ENCODE results near the gene OTX2.
A peak's percentile ranks its signal among the peaks of the same experiment; 100 is the strongest.

The OTX2 gene

DNA sequence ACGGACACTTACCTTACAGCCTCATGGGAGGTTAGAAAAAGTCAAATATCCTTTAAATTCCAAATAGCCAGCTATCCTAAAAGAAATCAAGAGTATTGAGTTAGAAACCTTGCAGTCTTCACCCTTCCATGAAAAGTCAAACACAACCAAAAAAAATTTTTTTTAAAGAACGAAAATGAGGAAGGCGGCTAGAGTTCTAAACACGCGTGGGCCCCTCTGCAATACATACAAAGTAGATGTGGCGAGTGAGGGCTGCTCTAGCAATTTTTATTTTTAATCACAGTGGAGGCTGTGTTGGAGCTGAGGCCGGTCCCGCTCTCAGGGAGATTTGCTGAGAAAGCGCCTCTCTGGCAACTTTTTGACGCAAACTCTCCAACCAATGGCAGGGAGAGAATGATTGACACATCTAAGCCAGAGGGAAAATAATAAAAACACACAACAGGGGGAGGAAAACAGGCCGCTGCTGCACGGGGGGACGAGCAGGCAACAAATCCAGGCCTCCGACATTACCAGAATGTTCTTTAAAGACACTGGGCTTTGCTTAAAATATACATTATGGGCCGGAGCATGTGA, at the start of gene OTX2:
TSS of gene OTX2 (minus strand) at position 333 of the 573 bp plus-strand sequence. CDS start 5,023 bp downstream, outside the sequence.
- DNase-seq, result peak in 1 of 58 donors; percentile 7

DNA sequence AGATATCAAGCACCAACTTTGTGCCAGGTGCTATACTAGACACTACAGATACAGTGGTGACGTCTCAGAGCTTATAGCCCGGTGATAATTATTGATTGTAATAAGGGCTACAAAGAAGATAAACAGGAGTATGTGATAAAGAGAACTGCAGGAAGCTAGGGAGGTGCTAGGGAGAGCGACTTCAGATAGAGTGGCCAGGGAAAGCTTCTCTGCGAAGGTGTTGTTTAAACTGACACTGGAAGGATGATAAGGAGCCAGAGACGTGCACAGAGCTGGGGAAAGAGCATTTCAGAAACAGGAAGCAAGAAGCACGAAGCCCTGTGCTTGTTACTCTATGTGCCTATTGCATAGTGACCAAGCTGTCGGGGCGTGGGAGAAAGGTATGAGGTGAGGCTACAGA, 48.1 kb upstream of the OTX2 start:
- DNase-seq, result no peak

DNA sequence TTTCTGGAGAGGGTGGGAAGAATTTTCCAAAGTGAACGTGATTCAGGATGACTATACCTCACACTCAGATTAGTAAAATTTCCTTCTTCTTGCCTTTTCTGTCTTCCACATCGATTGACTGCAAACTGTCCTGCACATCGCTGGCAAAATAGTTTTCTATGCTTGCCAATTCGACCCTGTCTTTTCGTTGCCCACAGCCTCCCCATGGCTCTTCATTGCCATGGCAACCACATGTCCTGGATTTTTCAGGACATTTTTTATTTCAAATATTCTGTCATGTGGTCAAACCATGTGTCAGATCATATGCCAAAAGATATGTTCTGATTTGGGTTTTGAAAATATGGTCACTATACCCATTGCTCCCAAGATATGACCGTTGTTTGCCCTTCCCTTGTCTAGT, 46.9 kb upstream of the OTX2 start:
- no peak for DNase-seq

DNA sequence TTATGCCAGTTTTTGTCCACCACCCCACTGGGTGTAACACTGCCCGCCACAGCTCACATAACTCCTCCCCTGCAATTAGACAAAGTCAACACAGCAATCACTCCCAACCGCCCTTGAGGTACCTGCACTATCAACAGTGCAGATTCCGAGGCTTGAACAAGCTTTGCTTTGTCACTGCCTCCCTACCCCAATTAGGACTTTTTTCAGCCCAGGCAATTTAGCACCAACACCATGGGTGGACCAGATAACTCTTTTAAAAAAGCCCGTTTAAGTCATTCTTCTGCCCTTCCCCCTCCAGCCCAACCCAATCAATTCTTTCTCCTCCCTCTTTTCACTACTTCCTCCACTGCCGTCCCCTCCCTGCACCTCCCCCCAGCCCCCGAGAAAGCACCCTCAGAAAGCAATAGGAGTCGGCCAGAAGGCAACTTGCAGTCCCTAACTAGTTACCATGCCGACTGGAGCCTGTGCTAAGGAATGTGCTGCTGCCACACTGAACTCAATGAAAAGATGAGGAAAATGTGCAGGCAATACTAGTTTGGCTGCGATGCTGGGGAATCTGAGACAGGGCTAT, 45.7 kb upstream of the OTX2 start:
- DNase-seq, result peak in 28 of 58 donors; percentile 2 to 44 (median 12)

DNA sequence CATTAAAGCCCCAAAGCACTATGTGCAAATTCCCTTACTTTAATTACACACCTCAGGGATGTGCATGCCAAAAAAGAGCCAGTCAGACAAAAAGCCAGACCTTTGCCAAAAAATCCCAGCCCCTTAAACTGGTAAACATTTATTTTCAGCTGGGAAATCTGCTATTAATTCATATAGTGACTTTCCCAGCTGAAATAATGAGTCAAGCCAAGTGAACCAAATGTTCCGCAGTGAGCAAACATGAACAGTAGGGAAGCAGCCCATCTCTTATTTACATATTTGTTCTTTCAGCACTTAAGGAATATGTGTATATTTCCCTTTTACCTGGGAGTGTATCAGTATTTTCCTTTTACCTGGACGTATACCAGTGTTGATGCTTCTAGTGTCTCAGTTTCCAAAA, 44.0 kb upstream of the OTX2 start:
- no peak for DNase-seq

DNA sequence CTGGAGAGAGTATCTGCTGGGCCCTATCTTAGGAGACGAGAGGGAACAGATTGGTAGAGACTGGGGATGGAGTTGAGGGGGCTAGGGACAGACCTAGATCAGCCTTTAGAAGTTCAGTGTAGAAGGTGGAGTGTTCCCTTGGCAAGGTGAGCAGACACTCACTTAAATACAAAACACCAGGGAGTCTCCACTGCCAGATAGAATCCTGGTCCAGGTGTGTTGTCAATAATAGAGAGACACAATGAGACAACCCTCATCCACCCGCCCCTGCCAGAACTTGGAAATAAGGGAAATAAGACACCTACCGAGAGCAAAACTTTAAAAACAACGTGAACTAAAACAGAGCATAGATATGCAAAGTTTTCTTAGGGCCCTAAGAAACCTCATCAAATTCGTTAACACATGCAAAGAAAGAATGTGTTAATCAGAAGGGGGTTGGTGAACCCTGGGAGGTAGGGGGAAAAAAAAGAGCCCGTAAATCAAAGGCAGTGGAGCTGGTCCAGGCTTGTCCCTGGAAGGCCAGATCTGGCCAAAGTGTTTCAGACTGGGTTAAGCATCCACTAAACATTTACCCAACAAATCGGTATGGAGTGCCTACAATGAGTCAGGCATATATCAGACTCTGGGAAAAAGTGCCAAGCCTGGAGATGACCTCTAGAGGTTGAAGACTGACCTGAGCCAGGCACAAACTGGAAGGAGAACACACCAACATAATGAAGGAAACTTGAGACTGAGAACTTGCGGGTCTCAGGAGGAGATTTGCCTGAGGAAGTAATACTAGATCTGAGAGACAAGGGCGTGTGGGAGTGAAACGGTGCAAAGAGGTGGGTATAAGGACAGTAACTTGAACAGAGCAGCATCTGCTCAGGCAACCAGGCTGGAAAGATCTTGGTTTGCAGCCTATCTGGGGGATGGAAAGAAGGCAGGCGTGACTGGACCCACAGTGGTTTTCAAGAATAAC, 37.0 kb upstream of the OTX2 start:
- no peak for DNase-seq

DNA sequence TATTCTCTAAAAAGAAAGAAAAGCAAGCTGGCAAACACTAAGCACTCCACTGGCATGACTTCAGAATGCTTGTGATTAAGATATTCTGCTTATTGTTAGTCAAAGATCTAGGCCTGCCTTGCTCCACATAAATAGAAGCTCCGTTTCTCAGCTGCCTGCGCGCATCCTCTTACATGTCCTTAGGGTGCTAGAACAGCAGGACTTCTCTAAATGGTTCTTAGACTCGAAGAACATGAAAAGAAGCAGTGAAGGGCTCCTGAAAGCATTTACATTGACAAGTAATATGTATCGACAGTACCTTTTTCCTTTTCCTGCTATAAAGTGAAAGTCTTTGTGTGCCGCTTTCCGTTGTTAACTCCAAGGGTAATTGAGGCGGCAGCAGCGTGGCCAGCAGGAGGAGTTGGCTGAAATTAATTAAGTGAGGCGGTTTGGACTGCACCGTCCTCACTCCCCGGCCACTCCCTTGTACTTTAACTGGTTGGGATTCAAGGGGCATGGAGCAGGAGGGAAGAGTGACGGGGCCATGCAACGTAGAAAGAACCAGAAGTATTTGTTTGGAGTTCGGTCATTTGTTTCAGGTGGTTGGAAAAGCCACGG, 34.2 kb upstream of the OTX2 start:
- no peak for DNase-seq

DNA sequence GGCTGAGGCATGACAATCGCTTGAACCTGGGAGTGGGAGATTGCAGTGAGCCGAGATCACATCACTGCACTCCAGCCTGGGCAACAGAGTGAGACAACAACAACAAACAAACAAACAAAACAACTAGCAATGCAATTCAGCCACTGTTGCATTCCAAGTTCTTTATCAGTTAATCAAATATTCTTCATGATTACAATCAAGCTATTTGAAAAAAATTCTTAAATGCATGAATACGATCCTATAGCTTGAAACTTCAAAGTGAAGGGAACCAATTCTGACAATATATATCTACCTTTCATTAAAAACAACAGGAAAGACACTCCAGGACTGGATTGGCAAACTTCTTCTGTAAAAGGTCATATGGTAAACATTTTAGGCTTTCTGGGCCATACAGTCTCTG, 31.3 kb upstream of the OTX2 start:
- DNase-seq, result no peak

DNA sequence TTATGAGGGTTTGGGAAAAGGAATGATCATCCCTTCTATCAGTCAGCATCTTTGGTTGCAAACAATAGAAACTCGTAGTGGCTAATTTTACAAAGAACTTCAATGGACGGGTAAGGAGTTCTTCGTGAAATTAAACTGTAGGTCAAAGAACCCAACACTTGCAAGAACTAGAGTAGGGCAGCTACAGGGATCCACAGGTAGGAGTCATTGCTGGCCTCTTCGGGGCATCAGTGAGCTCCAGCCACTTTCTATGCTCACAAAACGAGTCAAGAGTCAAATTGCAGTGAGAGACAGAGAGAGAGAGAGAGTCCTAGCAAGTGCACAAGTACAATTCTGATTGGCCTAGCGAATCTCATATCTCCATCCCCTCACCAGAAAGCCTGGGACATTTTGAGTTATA, 29.9 kb upstream of the OTX2 start:
- DNase-seq, result no peak

DNA sequence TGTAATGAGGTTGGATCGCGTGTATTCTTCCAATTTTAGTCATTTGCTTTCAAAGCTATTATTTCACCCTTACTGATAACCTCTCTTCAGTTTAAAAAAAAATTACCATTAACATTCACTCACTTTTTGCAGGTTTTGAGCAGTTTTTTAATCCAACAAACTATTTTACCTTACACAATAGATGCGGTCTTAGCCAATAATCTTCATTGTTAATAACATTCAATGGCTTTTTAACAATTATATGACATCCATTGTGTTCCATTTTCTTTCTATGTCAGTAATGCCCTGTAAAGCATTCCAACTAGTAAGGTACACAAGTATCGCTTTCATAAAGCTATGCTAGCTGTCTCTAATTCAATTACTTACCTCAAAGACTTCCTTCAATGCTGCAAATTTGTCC, 18.9 kb upstream of the OTX2 start:
- DNase-seq, result no peak

DNA sequence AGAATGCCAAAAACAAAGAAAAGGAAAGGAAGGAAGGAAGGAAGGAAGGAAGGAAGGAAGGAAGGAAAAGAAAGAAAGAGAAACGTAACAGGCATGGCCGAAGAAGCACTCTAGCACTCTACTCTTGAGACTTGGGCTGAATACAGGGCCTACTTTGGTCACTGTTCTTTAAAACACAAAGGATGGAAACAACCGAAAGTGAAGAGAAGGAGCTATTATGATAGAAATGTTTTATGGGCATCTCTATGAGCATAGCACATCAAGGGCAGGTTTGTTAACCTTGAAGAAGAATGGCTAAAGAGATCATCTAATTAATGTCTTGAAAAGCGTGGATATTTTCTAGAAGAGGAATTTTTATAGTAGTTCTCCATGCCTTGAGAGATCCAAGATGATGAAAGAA, 15.9 kb upstream of the OTX2 start:
- no peak for DNase-seq

DNA sequence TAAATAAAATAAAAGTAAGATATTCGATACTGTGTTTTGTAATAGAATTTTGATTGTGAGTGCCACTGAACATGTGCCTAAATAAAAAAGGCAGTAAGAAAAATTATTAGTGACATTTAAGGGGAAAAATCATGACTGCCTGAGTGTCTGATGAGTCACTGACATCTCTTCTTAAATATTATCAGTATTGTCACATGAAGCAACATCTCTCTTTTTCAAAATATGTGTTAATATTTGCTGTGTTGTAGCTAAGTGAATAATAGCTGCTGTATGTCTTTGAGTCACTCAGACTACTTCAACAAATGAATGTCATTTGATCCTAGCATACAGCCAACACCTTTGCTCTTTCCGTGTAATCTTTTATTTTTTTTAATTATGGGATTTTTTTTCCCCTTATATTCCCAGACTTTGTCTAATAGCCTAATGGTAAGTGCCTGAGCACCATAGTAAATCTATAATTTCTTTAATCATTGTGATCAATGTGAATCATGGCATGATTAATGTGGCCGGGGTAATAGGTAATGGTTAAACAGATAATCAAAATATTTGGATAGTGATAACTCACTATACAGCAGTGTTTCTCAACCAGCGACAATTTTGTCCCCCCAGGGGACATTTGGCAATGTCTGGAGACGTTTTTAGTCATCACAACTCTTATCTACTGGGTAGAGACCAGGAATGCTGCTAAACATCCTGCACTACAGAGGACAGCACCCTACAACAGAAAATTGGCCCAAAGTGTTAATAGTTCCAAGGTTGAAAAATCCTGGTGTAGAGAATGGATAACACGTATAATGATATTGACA, 11.7 kb upstream of the OTX2 start:
- no peak for DNase-seq

DNA sequence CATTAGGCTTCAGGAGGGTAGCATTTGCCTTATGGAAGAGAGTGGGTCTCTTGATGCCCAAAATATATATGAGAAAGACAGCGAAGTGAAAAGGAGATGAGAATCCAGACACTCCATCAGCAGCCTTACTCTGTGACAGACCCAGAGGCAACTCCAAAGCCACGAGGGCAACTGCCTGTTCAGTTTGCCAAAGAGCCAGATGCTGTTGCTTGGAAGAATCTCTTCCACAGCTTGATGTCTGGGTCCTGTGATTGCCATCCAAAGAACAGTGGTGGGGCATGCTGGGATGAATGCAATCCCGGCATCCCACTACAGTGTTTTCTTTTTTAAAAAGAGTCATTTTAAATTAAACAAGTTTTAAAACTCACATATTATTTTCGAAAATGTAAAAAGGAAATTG, 10.9 kb upstream of the OTX2 start:
- no peak for DNase-seq

DNA sequence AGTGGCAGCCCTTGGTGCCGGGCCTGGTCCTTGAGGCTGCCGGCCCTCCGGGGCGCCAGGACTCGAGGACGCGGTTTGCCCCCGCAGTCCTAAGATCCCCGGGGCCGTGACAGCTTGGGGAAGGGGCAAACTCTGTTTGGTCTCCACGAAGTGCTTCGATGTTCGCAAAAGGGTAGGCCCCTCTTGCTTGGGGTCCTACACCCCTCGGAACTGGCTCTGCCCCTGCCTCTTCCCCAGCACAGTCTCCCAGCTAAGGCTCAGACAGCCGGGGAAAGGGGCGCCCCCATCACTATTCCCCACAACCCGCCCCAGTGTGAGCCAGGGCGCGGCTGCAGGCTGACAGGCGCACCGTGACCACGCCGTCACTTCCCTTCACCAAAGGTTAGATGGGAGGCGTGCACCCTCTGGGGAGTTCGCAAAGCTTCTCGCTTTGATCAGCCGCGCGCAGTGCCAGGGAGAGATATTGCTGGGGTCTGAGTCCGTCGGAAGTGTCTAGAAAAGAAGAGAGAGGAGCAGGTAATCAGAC, 7.2 kb upstream of the OTX2 start:
- DNase-seq, result no peak

DNA sequence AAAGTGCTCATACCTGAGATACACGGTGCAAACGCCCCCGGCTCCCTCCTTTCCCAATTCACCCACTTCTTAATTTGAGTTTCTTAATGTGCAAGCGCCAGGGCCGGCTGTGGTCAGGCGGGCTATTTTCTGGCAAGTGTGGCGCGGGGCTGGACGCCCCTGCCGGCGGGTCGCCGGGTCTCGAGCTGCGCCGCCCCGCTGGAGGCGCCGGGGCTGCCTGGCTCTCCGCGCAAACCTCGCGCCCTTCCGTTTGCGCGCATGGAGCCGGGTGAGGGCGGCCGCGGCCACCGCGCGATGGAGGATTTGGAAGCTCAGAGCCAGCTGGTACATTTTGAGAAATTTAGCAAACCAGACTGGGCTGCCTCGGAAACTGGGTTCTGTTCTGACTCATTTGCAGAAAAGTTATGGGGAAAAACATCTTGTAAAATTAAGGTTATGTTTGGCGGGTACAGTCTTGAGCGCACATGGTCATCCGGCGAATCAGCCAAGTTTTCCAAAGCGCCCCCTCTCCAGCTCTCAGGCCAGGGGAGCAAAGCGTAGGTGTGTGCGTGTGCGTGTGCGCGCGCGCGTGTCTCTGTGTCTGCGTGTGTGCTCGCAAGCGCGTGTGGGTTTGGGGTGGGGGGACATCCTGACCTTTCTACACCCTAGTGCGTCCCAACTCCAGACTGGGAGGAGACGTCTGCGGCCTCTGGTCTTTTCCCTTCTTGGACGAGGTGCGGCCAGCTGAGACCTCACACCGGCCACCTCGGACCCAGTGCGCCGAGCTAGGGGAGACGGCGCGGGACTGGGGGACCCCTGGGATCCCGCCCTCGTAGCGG, 6.5 kb upstream of the OTX2 start:
- DNase-seq, result no peak

DNA sequence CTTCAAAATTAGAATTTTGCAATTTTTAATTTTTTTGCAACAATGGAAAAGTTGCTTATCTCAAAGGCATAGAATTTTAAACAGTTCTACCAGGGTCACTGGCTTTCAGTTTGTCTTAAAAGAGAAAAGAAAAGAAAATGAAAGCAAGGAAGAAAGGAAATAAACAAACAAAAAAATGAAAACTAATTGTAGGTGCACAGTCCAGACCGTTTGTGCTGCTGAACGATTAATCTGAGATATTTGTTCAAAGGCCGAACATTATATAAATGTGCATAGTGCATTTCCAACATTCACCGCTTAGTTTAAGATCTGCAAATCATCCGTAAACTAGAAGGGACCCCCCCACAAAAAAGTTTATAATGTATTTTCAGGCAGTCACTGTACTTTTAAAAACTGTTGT, 5.5 kb upstream of the OTX2 start:
- DNase-seq, result no peak

DNA sequence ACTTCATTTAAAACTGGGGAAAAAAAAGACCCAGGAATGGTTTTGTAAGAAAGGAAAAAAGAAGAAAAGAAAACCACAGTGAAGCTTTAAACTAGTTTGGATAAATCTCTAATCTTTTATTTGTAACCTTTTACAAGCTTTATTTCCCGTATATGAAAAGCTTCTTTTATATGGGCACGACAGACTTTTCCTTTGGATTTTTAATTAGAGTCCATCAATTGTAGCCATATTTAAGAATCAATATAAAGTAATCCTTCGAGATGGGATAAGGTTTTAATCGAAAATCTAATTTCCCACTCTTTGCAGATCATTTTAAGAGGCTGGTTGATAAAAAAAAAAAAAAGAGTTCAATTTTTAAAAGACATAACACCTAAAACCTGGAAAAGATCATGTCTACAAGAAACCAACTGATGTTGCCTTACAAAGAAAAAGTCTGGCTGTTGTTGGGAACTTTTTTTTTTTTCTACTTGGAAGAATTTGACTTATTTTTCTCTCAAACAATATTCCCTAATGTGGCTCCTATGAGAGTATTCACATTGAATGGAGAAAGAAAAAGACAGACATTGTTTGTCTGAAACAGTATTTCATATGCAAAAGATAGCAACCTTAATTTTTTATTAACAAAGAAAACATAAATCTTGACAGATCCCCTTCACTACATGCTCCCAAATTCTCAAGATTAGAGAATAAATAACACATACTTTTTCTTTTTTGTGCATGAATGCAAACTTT, 4.9 kb upstream of the OTX2 start:
- no peak for DNase-seq

DNA sequence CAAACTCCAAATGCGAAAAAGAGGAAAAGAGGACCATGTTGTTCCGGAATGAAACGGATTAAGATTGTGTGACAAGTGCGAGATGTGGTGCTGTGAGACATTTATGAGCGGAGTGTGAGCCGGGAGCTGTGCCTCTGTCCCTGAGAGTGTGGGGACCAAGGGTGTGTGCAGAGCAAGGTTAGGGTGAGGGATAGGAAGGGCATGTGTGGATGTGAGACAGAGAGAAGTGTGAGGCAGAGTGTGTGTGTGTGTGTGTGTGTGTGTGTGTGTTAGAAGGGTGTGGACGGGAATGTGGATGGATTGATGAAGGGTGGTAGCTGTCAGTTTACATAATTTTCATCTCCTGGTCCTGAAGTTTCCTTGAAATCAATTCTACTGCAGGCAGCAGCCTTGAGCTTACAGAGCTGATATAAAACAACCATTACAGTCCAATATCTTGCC, 4.3 kb upstream of the OTX2 start:
- no peak for DNase-seq

DNA sequence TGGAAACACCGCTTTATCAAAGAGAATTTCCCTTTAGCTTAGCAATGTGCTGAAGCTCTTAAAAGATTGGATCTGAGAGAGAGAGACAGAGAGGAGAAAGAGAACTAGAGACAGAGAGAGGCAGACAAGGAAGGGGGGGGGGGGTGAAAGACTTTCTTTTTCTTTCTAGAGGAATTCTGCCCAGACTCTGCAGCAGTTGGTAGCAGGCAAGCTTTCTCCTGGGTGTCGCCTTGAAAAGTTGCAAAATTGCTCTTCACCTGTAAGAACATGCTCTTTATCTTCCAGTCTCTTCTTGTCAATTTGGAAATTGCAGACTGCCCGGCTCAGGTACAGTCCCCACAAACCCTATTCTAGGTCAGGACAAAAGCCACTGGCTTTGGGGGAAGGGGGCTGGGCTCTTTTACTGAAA, 2.9 kb upstream of the OTX2 start:
- DNase-seq, result no peak

All from anterior cingulate cortex (tissue), 58 donors.